Brain pericyte (primary cell): ENCODE measurements around the gene TM4SF1.

ENCODE experiments used
- DNase-seq: peaks from one replicate; pipeline ENCODE4 v3.0.0-alpha.2; 2012; ENCODE audit warnings: low read depth, low spot score

Gene TM4SF1

DNA sequence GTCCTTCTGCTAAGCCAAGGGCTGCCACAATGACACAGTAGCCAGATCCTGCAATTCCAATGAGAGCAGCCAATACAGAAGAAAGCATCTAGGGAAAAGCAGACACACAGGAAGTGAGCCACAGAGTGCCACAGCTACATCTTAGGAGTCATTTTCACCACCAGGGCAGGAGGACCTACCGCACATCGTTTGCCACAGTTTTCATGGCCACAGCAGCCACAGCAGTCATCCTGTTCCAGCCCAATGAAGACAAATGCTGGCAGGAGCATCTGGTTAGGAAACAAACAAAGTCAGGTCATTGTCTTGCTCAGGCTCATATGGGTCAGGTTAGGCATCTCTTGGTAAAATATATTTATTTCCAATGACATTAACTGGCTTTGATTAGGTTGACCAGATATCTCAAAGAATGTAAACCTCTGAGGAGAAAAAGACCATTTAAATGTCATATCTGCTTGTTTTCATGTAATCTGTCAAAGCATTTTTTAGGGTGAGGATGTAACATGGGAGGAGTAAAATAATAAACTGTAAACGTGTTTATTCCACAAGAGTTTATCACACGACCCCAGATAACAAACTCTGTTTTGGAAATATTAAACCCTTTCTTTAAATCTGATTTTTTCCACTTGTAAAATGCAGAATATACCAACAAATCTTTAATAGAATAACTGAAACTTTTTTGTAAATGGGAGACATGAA lies 1.8 kb downstream of the TM4SF1 start:
- DNase-seq: no peak

DNA sequence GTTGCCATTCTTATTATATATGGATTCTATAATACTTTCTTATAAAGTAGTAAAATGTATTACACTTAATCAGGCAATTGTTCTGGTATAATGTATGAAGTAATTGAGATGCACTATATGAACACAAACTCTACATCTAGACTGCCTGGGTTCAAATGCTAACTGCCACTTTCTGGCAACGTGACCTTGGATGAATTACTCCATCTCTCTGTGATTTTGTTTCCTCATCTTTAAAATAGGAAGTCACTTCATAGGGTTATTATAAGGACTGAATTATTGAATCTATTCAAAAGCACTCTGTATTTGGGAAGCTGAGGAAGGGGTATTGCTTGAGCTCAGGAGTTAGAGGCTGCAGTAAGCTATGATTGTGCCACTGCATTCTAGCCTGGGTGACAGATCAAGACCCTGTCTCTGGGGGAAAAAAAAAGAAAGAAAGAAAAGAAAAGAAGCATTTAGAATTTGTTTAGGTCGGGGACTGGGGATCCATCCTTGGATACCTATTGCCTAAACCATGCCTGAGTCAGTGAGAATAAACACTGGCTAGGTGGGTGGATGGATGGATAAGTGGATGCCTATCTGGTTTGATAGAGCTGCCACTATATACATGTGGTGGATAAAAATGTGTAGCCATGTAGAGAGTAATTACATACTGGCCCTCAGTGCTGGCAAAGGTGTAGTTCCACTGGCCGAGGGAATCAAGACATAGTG lies 2.5 kb downstream of the TM4SF1 start:
- DNase-seq: no peak

DNA sequence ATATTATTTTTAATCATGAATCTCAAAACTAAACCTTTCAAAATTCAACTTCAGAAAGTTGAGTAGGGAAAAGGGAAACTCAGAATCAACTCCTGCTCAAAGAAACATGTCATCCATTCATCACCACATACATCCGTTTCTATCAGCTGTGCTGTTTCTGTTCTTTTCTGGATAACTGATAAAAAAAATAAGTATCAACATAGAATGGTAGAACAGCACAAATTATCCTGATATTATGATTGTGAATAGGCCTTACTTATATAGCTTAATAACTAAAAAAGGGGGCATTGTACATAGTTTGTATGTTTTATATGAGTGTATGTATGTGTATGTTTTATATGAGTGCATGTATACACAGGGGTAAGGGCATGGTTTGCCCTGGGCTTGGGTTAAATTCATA lies 3.1 kb downstream of the TM4SF1 start:
- no peak for DNase-seq

DNA sequence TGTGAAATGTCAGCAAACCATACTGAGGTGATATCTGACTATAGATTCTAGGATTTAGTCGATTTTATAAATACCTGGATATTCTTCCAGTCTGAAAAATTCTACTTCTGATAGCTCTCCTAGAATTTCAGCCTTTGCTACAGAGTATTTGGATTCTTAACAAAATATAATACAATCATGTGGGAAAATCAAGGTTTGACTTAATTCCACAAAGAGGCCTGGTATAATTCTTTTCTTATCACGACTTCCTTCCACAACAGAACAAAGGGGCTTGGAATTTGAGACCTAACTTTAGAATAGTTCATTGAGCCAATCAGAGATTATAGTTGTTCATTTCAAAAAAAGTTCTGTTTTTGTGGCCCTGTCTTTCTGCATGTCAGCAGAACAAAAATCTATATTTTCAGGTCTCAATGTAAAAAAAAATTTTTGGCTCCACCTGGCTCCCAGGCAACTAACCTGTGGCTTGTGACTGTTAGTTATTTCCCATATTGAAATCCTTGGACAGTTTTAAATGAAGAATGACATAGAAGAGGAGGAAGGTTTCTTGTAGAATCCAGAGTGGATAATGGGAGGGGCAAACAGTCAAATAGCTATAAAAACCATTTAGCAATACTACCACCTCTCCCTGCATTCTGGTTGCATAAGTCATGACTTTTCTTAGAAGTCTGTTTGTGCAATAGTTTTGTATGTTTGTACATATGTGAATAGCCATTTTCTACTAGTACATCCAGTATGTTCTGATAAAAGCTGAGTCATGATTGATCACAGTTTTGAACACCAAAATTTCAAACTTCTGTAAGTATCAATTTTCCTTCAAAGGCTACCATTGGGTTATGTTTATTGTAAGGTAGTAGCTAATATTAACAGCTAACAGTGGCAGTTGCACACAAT lies 4.0 kb downstream of the TM4SF1 start:
- DNase-seq: no peak

DNA sequence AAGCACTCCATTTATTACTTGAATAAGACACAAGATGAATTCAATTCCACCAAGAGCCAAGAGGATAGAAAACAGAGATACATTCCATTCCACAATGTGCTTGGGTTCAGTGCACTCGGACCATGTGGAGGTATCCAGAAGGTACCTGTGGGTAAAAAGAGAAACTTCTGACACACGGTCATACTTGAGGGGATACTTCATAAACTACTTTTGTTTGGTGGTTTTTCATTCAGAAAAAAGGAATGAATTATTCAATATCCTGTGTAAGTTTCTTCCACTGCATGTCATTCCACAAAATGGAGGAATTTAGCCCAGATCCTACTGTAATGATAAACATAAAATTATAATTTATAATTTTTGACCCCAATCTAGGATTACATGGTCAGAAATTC lies 5.7 kb downstream of the TM4SF1 start:
- no peak for DNase-seq

DNA sequence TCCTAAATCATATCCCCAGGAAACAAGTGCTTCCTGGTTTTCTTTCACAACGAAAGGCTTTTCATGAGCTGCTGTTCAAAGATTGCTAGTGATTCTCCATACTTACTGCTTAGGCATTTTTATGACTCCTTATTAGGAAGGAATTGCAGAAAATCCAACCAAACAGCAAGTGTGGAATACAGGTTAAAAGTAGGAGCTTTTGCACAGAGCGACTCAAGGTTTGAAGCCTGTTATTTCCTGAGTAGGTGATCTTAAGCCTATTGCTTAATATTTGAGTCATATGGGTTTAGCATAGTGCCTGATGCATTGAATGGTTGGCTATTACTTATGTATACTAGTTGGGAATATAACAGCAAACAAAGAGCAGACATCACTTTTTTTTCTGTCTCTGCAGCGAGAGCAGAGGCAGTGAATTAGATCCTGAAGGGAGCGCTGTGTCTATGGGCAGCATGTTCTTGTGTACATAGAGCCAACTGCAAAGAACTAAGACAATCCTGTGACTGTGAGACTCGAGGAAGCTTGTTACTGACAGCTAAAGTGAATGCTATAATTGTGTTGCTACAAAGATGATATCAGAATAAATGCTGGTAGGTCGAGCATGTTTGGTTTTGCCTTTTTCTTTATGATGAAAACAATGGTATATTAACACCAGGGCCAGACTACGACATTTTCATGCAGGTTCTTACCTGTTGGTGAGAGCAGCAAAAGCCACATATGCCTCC lies 6.3 kb downstream of the TM4SF1 start:
- DNase-seq: no peak

DNA sequence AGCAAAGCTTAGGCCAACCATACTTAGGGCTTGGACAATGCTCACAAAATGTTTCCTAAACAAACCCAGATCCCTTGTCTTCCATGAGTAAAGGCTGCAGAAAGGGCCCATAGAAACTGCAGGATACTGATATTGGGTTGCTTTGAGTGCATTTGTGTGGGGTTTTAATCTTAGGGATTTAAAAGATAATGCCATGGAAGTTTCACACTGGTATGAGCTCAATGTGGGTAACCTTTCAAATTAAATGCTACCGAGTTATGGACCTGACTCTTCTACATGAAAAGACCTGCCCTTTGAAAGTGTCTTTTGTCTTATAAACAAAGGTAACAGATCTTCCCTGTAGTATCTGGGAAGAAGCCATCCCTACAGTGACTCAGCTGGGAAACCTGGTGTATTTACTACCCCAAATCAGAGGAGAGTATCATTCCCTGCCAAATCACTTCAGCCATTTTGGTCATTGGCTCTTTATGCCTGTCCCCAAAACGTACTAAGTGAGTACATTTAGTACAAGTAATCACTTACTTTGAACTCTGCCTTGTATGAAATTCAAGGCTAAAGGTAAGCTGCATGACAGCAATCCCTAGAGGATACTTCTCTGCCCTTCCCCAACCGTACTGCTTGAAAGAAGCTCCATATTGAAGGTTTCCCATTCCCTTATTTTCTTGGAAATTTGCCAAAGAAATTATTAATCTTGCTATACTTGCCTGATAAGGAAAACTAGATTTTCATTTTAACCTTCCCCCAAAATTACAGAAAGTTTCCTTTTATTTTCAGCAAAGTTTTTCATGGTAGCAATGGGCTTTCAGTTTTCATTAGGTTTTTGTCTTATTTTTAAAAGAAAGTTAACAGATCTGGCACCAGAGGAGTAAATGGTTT lies 7.2 kb downstream of the TM4SF1 start:
- DNase-seq: no peak

DNA sequence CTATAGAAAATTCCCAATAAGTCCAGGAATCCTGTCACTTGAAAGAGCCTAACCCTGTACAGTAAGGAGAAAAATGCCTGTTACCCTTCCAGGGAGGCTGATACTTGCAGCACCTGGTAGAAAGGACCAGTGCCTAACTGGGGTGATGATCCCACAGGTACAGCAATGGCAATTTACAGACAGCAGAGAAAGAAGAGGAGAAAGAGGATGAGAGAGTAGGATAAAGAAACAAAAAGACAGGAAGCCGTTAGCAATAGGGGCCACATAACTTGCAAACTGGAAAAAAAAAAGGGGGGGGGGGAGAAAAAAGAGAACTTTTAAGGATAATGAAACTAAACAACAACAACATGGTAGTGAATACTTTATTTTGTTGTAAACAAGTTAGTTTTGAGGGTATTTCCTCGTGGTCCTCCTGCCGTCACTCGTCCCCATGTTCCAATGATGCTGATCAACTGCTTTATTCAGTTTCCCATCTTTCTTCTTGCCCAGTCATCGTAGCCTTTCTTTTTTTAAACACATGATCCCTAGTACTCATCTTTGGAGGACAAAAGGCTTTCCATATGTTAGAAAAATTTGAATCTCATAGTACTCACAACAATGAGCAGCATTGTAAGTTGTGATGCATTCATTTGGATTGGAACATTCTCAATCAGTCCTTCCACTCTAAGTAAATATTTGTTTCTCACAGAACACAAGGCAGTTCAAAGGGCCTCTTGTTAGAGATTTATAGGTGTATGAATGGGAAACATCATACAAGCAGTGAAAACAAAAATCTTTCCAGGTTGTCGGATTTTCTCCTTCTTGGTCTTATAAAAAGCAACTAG lies 8.6 kb downstream of the TM4SF1 start:
- DNase-seq: no peak

DNA sequence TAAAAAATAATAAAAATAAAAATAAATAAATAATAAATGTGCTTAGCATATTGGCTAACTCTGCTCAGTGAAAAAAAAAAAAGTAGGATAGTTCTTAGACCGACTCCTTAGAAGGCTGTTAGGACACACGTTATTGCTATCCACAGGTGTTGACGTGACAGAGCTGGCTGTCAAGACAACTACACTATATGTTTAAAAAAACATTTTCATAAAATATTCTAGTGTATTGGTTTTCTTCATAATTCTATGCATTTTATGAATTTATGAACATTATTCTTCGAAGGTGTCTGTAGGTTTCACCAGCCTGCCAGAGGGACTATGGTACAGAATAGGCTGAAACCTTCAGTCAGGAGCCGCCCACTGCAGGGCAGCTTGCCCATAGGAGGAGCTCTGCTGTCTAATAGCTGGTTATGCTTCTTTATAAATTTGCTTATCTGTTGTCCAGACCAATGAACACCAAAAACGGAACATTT lies 9.2 kb downstream of the TM4SF1 start:
- no peak for DNase-seq

DNA sequence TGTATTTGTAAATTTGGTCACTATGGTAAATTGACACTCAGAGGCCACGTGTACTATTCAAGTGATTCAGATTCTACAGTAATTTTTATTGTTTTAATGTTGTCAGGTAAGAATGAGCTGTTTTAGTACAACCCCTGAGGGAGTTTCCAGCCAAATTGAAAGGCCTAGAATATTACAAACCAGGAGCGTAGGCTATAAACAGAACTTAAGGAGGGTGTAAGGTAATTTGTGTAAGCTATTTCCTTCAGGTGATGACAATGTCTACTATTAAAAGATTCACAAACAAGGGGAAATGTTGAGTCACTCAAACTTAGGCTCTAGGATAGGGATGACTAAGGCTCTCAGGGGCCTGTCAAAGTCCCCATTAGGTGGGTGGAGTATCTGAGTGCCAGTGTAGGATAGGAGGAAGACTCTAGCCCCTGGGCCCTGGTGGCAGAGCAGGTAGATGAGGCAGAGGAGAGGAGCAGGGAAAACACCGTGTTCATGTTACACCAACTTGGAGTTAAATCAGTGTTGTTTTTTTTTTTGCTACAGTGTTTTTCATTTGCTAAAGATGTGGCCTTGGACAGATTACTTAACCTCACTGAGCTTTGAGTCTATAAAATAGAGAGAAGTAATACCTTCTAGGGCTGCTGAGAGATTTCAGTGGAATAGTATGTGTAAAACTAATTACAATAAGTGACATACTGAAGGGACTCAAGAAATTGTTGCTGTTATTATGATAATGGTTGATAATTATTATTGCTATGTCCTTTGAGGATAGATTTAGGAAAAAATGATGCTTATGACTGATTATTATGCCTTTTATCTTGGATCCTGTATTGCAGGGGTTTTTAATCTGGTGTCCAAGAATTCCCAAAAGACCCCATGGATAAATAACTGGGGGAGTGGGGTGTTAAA lies 10.3 kb downstream of the TM4SF1 start:
- DNase-seq: no peak

DNA sequence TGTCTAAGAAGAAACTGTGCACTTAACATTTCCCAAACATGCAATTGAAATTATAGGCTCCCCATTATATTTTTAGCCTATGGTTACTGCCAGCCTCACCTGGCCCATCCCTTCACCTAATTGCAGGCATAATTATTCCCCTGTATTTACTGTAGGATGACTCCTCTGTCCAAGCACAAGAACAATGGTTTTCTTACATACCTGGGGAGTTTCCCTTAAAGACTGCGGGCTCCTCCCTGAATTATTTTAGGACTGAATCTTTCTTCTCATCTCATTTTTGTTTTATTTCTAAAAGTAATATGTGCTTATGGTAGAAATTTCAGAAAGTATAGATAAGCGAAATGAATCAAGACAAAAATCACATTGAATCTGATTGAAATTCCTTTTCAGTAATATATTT lies 11.4 kb downstream of the TM4SF1 start:
- DNase-seq: no peak

DNA sequence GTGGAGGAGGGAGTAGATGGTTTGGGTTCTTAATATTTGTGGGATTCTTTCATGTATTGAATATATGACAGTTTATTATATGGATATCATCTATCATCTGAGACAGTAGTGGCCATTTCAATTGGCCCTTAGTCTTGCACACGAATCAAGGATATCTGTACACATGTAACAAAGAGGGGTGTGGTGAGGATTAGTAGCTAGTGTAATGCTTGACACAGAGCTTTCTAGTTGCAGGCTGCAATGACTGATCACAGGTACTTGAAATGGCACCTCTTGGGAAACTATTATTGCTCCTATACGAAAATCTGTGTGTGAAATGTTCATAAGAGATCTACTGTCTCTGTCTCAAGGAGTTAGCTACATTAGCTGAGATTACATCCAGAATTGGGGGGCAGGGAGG lies 12.8 kb downstream of the TM4SF1 start:
- DNase-seq: no peak

DNA sequence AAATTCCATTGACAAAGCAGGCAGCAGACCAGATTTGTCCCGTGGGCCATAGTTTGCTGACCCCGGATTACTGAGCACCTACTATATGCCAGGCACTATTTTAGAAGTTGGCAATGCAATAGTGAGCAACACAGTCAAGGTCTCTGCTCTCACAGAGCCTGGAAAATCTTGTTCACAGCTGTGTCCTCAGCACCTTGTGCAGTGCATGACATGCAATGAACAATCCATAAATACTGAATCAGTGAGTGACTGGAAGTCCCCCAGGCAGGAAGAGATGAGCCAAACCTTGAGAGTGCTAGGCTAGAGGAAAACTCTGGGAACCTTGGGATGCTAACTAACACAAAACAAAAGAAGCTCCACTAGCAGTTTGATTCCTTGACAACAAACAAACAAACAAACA lies 14.4 kb downstream of the TM4SF1 start:
- no peak for DNase-seq

DNA sequence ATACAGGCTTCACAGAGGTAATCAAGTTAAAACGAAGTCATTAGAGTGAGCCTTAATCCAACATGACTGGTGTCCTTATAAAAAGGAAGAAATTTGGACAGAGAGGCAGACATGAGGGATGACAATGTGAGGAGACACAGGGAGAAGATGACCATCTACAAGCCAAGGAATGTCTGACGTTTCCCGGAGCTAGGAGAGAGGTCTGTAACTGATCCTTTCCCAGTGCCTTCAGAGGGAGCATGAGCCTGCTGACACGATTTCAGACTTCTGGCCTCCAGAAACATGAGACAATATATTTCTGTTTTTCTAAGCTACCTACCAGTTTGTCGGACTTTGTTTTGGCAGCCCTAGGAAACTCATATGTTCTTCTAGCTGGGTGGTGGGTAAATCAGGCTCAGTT lies 15.1 kb downstream of the TM4SF1 start:
- no peak for DNase-seq

DNA sequence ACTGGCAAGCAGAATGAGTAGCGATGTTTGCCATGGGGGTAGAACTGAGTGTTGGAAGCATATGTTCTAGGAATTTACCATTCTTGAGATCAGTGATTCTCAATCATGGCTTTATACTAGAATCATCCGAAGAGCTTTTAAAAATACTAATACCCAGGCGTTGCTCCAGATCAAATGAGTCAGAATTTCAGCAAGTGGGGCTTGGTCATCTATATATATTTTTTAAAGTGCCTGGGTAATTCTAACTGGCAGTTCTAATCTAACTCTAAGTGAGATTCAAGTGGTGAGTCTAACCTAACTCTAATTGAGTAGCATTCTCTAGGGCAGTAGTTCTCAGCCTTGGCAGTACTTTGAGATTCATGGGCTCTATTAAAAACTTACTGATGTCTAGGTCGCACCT lies 20.8 kb downstream of the TM4SF1 start:
- no peak for DNase-seq

DNA sequence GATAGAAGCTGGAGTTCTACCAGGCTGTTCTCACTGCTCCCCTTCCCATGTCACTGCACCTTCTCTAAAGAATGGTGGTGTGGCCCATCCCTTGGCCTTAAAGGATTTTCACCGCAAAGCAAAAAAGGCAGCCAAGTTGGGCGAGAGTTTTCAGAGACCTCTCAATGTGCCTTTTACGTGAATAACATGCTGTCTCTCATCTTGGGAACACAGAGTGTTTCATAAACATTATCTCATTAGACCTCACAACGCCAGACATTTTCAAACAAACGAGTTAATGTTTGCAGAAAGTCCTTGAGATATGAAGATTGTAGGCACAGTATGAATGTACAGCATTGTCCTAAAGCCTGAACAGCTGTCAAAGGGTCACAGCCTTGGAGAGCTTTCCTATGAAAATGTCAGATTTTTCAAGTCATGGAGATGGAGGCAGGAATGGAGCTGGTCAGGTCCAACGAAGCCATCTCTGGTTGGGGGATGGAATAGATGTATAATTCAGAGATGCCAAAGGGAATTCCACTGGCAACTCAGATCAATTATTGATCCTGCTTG lies 21.3 kb downstream of the TM4SF1 start:
- DNase-seq: no peak

DNA sequence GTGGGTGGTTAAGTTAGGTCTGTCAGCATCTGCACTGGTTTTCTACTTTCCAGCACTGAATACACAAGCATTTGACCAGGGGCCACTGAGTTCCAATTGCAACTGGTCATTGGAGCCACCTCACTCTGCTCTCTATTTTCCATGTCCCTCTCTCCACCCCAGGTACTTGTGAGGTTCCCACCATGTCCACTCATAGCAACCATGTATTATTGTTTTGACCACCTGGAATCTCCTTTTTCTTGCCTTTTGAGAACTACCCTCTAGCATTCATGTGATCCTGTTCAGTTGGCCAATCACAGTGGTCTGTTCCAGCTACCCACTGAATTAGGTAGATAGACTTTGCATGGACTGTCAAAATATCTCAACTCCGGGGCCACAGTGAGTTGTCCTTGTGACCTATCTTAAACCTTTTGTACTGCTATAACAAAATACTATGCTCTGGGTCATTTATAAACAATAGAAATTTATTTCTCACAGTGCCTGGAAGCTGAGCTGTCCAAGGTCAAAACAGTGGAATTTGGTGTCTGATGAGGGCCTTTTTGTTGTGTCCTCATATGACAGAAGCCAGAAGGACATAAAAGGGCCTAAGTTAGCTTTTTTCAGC lies 23.8 kb downstream of the TM4SF1 start:
- DNase-seq: no peak

DNA sequence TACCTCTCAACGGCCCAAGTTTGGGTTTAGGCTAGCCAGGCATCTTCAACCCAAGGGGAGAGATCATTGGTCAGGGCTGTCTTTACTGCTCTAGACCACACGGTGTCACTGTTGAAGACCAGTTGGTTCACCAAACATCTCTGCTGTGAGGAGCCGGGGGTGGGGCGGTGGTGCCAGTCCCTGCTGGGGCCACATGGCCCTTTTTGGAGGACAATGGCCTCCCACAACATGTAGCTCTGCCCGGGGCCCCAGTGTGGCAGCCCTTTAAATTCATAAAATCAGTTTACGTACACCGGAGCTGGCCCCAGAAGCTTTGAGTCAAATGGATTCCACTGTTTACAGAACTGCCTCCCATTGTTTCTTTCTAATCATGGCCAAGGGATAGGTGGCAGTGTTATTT lies 24.9 kb downstream of the TM4SF1 start:
- no peak for DNase-seq
